Prostate gland (tissue), 2 donors: Measurements from ENCODE around the gene GMDS.

ENCODE experiments used
- POLR2A ChIP-seq: fragments of 450-650 bp; IDR thresholded peaks from one replicate; pipeline ENCODE4 v1.6.1; 2016; ENCODE audit warnings: antibody characterized with exemption, mild to moderate bottlenecking
- POLR2AphosphoS5 ChIP-seq: sonication (generic); formaldehyde crosslinking; IDR thresholded peaks from one replicate; pipeline ENCODE4 v1.6.1; 2017; ENCODE audit warnings: antibody characterized with exemption
- TF ChIP-seq, protein P1 (sequence below), 4 experiments: fragments of 200-600 bp in 2 of 4; fragments of 450-650 bp in 2 of 4; sonication (generic) in 2 of 4; IDR thresholded peaks; 1 replicate in 3 of 4; 2 replicates in 1 of 4; pipeline ENCODE4 v1.5.1; 2016 to 2019; ENCODE audit warnings: antibody characterized with exemption in 4 of 4, mild to moderate bottlenecking in 2 of 4, moderate library complexity in 2 of 4

DNA sequence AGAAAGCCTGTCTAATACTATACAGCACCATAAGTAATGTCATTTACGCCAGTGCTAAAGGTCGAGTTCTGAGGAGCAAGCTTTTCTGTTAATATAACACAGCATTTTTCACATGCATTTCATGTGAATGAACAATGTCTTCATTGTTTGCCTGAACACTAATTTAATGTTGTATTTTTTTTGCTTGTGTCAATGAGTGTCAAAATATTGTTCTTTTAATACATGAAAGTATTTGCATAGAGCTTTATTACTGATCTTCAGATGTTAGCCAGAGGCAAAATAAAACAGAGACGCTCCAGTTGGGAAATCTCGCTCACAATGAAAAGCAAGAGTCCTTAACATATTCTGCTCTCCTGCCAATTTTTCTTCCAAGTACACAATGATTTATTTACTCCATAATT is 483.9 kb downstream of the GMDS start:
- TF ChIP-seq POLR2A (no peak), POLR2AphosphoS5 (no peak)
- TF ChIP-seq, protein P1, sequence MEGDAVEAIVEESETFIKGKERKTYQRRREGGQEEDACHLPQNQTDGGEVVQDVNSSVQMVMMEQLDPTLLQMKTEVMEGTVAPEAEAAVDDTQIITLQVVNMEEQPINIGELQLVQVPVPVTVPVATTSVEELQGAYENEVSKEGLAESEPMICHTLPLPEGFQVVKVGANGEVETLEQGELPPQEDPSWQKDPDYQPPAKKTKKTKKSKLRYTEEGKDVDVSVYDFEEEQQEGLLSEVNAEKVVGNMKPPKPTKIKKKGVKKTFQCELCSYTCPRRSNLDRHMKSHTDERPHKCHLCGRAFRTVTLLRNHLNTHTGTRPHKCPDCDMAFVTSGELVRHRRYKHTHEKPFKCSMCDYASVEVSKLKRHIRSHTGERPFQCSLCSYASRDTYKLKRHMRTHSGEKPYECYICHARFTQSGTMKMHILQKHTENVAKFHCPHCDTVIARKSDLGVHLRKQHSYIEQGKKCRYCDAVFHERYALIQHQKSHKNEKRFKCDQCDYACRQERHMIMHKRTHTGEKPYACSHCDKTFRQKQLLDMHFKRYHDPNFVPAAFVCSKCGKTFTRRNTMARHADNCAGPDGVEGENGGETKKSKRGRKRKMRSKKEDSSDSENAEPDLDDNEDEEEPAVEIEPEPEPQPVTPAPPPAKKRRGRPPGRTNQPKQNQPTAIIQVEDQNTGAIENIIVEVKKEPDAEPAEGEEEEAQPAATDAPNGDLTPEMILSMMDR (IDR thresholded peaks at IDR 0.05), result no peak
